DMS53 treated with DMSO at 0.1 percent for 48 hours (cell line): ENCODE measurements around the gene TTC34.

Experiments
- DNase-seq: peaks from one replicate; lab custom pipeline; 2025; ENCODE audit not compliant: unreplicated experiment; lab: John Stamatoyannopoulos, UW

TTC34 gene

DNA sequence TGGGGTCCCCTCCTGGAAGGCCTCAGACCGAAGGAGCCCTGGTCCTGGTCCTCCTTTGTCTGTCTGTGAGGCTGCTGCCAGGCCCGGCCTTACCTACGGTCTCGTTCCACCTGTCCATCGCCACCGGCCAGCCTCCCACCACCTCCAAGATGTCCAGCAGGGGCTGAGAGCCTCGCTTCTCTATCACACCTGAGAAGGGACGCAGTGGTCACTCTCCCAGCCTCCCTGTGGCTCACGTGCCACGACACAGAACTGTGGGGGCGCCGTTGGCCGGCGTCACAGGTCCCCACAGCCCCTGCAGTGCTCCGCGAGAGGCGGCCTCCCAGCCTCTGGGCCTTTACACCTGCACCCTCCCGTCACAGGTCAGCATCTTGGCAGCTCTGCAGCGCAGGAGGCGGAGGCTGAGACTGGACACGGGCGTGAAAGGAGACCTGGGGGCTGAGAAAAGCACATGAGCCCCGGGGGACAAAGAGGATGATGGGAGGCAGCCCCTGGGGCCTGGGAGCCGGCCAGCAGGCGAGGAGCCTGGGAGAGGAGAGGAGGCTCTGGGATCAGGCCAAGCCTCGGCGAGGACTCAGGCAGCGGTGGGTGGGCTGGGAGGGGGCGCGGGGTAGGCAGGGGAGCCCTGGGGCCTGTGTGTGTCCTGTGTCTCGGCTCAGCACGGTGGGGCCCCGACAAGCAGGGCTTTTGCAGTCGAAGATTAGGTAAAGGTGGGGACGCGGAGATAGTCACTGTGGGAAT, 194.4 kb downstream of the TTC34 start:
- DNase-seq, result no peak

DNA sequence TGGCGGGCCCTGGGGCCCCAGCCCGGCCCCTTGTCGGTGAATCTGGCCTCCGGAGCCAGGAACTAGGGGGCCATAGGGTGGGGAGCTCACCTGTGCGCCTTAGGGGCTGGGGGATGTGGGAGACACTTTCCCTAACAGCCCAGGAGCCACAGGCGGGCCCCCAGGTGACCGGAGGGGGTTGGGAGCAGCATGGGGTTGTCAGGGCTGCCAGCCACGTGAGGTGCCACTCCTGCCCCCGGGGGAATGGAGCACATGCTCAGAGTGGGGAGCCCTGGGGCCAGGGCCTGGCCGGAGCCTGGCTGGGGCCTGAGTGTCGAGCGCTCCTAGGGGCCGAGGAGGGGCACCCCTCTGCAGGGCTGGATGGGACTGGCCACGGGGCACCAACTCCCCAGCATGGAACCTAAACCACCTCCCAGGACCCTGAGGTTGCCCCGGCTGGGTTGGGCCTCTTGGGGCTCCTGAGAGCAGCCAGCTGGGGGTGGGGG, 195.1 kb downstream of the TTC34 start:
- no peak for DNase-seq

DNA sequence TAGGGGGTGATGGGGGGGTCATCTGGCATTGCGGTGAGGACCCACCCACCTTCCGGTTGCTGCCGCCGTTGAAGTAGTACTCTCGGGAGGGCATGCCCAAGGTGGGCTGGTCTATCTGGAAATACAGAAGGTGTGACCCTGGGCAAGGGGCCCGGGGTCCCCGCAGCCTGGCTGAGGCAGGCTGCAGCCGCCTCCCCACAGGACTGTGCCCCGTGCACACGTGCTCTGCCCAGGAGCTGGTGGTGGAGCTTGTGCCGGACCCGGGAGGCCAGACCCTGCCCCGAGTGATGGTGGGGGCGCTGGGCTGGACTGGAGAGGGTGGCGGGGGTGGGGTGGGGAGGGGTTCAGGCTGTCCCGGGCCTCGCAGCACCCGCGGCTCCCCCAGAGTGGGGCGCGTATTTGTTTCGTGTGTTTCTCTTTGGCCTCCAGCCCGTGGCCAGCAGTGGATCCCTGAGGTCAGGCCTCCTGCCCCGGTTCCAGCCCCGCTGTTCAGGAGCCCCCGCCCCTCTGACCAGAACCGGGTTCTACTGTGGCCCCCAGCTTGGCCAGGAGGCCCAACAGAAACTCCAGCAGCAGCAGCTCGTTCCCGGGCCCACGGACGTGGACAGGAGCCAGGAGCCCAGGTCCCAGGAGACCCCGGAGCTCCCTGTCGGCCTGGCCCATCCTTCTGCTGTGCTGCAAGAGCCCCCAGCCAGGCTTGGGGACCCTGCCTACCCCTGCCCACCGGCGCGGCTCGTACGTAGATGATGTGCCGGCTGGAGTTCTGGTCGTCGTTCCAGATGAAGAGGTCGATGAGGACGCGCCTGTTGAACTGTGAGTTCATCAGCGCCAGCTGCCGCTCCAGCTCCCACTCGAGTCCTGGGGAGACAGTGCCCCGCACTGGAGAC, 195.7 kb downstream of the TTC34 start:
- no peak for DNase-seq

DNA sequence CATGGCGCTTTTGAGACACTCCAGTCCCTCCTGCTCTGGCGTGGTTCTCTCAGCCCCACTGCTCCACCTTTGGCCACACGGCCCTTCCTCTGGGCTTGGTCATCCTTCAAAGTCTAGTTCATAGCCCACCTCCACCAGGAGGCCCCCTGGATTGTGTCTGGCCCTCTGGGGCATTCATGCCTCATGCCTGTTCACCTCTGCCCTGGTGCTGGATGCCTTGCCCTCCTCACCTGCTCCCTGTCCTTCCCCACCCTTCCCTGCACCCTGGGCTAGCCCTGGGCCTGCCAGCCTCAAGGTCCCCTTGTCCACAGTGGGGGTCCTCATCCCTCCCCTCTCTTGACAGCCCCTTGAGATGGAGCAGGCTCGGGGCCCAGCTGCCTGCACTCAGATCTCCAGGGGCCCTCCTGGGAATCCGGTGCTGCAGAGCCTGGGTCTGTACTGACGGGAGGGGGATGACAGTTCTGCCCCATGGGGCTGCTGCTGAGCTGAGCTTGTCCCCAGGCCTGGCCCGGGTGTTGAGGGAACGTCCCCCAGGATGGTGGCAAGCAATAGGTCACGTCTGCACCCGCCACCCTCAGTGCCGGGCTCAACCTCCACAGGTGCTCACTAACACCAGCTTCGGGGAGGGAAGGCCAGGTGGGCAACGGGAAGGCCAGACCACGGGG, 196.5 kb downstream of the TTC34 start:
- DNase-seq, result no peak

DNA sequence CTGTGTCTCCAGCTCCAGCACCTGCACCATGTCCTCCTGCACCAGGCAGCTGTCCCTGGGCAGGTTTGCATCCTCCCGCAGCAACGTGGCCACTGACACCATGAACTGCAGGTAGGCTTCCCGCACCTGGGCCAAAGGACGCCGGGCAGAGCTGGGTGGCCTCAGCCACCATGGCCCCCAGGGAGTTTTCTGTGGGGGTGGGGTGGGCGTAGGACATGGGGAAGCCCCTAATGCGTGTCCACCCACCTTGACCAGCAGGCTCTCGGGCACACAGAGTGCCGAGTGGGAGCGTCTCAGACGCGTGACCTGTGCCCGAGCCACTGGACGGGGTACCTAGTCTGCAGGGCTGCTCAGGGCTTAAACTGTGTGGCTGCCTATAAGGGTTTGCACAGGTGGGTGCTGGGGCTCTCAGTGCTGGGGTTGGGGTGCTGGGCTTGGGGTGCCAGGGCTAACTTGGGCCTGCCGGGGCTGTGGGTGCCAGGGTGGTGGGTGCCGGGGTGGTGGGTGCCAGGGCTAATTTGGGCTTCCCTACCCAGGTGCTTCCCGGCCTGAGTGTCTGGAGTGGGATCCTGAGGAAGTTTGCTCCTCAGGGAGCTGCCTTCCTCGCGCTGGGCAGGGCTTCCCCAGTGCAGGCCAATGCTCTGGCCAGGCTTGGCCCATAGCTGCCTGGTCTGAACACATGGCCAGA, 197.2 kb downstream of the TTC34 start:
- no peak for DNase-seq

DNA sequence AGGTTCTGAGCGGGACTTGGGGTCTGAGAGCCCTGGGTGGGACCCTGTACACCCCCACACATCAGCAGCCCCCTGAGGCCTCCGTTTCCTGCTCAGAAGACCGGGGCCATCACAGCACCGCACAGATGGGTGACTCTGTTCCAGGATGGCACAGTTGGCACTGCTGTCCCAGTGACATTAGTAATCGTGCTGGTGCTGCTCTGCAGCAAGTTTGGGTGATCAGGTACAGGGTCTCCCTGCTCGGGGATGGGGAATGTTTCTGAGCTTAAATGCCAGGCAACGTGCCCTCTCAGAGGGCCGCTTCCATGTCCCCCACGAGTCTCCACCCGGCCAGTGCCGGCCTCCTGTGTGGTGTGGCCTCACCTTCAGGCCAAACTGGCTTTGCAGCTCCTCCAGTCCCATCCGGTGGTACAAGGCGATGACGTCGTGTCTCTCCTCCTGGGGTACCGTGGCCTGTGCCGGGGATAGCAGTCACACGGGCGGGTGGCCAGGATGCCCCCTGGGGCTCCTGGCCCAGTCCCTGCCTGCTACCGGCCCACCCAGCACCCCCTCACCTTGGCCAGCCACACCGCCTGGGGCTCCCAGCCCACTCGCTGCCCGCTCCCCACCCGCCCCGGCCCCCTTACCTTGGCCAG, 197.9 kb downstream of the TTC34 start:
- DNase-seq, result no peak

DNA sequence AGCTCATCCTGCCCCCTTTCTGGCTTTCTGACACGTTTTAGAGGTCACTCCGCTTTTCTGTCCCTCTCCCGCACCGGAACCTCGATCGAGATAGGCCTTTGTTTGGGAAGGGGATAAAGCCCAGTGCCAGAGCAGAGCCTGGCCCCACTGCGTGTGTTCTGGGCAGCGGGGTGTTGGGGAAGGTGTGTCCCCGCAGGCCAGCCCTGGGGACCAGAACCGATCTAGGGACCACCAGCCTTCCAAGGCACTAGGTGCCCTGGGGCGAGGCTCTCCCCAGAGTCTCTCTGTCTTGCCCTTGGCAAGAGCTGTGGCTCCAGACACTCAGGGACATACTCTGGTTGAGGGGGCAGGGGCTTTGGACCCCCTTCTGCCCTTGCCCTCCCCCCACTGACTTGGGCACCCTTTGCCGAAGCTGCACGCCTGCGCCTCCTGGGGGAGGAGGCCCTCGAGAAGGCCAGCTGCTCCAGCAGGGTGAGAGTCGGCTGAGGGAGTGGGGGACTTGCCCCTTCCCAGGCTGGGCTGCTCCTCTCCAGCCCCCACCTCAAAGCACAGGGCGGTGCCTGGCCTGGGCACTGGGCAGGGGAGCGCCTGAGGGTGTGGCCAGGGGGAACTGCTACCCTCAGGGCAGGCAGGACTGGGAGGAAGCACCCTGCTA, 198.5 kb downstream of the TTC34 start:
- DNase-seq, result no peak

DNA sequence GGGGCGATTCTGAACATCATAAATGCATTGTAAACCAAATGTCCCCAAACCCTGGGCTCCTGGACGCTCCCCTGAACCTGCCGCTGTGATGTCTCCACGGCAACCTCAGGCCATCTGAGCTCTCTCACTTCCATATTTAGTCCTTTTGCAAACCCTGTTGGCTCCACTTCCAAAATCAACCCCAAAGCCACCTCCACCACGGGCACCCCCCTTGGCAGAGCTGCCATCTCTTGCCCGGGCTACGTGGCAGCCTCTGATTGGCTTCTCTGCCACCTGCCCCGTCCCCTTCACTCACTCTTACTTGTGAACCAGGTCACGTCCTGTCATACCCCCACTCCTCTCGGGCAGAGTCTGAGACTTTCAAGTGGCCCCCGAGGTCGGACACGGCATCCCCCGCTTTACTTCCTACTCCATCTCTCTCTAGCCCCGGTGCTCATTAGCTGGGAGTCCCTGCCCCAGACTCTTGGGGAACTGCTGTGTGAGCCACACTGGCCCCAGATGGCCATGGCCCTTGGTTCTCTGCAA, 199.1 kb downstream of the TTC34 start:
- no peak for DNase-seq

DNA sequence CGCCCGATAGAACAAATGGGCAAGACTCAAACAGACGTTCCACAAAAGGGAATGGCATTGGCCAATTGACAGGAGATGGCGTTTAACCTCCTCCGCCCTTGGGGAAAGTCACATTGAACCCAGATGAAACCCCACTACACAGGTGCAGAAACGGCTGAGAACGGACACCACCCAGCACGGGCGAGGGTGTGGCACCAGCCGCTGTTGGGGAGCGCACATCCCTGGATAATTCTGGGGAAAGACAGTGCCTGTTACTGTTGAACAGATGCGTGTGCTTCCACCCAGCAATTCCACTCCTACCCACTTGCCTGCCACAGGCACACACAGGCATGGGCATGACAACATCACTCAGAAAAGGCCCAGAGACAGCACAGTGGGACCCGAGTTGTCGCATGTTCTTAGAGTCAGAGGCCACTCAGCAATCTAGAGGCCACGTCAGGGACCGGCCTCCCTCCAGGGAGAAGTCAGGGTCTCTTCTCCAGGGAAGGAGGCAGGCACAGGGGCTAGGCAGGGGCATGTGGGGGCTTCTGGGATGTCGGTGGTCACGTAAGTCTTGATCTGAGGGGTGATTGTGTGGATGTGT, 199.7 kb downstream of the TTC34 start:
- DNase-seq, result no peak

DNA sequence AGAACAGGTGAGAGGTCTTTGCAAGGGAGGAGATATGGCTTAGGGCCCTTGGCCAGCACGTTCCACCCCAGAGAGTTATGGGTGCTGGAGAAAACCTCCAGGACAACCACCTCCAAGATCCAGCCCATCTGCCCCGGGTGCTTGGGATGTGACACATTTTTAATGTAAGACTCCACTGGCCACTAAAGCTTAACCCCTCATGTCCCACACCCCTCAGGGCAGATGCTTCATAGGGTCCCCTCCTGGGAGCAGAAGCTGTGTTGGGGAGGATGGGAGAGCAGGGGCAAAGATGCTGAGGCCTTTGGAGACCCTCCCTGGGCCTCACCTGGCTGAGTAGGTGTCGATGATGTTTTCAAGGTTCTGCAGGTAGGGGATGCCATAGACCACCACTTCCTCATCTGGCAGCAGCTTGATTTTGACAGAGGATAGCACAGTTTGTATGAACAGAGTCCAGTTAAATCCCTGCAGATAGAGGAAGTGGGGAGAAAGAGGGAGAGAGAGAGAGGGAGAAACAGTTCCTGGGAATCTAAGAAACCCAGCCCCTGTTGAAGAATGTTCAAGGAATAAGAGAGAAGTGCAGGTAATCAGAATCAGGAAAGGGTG, 203.1 kb downstream of the TTC34 start:
- no peak for DNase-seq

DNA sequence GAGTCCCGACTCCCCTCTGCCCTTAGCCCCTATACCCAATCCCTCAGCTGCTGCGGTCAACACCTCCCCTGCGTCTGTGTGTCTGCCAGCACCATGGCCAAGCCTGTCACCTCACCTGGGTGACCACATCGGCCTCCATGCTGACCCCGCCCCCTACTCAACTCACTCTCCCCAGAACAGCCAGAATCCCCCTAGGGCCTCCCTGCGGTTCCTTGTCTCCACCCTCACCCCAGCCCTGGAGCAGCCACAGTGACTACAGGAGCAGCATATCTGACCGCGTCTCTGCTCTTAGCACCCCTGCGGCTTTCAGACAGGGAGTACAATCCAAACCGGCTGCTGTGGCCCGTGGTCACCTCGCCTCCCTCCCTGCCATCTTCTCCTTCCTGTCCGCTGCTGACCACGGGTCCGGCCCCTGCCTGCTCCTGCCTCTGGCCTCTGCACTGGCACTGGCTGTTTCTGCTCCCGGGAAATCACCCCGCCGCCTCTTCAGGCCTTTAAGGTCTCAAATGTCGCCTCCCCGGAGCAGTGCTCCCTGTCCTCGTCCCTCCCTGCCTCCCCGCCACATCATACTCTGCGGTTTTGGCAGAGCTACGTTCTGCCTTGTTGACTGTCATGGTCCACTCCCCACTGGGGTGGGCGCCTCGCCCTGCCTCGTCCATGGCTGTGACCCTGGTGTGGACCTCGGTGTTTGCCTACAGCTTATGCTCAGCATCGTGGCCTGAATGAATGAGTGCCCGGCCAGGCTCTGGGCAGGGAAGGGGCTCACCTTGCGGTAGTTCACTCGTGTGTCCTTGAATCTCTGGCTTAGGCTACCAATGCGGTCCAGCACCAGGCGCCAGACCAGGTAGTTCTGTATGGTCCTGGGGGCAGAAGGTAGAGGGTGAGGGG, 203.8 kb downstream of the TTC34 start:
- DNase-seq, result no peak

DNA sequence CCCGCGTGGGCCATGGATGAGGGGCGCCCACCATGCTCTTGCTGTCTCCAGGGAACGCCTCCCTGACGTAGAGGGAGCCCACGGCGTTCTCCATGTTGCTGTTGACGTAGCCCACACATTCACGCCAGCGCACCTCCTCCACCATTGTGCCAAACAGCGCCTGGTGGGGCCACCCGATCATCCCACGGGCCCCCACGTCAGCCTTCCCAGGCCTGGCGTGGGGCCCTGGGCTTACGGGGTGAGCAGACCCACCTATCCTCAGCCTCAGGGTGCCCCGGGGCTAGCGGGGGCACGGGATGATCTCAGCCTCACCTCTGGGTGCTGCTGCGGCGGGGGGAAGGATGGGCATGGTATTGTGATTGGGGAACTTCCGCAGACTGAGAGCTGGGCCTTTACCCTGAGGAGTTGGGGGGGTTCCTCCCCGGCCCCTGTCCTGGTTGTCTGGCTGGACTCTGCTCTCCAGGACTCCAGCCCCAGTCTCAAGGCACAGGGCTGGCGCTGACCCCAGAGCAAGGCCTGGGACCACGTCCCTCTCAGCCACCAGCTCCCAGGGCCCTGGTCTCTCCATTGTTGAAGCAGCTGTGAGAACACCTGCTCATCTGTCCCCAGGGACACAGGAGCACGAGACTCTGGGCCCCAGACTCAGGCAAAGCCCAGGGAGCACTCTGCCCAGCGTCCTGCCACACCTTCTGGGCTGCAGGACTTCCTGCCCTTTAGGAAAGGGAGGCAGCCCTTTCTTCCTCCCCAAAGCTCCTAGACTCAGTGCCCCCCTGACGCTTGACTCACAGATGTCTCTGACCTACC, 204.8 kb downstream of the TTC34 start:
- no peak for DNase-seq

DNA sequence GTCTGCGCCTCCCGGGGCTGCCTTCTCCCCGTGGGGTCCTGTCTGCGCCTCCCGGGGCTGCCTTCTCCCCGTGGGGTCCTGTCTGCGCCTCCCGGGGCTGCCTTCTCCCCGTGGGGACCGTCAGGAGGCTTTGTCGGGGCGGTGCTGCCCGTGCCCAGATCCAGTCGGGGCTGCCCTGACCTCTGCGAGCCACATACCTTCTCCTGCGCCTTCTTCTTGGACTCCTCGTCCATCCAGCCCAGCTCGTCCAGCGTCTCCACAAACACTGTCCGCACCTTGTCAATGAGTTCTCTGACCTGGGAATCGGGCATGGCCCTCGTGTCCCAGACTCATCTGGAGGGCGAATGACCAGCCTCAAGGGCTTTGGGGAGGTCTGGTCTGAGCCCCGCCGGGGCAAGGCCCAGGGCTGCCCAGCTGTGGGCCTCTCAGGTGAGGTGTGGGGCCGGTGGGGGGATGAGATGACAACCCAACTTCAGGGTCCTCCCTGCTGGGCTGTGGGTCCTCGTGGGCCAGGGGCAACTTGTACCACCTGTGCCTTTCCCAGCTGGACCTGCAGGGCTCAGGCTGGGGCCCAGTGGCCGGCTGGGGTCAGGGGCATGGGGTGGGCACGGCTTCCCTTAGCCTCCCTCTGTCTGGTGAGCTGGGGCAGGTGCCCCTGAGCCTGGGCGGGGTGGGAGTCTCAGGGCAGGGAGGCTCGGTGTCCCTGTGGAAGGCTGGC, 205.5 kb downstream of the TTC34 start:
- no peak for DNase-seq

DNA sequence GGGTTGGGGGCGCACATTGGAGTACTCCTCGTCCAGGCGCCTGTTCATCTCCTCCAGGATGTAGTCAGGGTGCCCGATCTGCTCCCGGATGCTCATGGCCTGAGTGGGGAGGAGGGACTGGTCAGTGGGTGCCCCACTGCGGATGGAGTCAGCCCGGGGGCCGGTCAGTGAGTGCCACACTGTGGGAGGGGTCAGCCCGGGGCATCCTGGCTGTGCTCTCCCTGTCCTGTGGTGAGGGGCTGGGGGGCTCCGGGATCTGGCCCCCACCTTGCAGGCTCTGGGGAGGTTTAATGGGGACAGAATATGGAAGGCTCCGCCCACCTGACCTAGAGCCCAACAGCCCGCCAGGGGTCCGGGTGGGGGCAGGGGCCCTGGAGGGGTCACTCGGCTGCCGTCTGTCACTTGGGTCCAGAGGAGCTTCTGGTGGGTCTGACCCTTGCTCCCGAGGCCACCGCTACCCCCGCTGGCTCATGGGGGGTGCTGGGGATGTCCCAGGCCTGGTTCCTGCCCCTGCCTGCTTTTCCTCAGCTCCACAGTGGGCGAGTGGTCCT, 206.2 kb downstream of the TTC34 start:
- no peak for DNase-seq

DNA sequence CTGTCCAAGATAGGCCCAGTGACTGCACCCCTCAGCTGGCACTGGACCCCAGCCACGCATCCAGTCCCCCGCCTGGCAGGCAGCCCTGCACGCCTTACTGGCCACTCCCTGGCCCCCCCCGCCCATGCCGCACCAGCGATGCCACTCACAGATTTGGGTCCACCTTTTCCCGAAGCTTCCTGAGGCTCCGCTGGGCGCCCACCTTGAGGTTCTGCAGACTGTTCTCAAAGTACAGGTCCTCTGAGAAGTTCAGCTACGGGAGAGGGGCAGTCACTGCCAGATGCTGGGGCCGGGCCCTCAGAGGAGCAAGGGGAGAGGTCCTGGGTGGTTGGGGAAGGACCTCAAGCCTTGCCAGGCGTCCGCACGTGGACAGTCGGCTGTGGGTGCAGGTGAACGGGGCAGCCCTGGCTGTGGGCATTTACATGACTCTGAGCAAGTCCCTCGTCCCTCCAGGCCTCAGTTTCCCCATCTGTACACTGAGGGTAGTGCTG, 206.8 kb downstream of the TTC34 start:
- DNase-seq, result no peak

DNA sequence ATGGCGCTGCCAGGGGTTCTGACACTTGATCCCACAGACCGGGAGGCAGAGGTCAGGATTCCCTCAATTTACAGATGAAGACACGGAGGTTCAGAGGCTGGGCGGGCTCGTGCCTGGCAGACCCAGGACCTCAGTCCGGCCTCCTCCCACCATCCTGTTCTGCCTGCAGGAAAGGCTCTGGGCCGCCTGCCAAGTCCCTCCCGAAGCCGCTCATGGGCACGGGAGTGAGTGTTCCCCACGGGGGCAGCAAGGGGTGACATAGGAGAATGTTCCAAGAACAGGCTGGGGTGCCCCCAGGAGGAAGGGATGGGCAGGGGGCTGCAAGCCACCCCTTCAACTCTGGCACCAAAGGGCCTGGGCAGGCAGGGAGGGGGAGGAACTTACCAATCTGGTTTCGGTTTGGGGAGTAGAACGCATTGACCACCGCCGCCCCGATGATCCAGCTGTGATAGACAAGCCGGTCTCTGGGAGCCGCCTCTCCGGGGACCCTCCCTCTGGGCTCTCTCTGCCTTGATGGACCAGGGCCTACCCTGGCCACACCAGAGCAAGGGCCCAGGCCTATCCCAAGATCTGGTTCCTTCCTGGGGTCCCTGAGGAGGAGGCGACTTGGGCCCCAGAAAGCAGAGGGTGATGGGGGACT, 207.4 kb downstream of the TTC34 start:
- no peak for DNase-seq
